HG03103 (cell line): Measurements from ENCODE around the gene SPOCK2.

ENCODE experiments used
- ATAC-seq: cut with Tn5 transposase; IDR thresholded peaks from one replicate; pipeline ENCODE4 v1.9.1; 2021; ENCODE audit warnings: low read depth; ENCODE audit not compliant: unreplicated experiment

The SPOCK2 gene

GRCh38 chr10:72090326-72090725, 2.0 kb upstream of the SPOCK2 start:
- ATAC-seq, result no peak

- no peak for ATAC-seq
These were observed 1.3 kb upstream of the SPOCK2 start for GRCh38 chr10:72089618-72090017.

- no peak for ATAC-seq
These were observed 681 bp upstream of the SPOCK2 start for GRCh38 chr10:72088889-72089575.

GRCh38 chr10:72087392-72087968, 871 bp downstream of the SPOCK2 start:
- ATAC-seq, result no peak

GRCh38 chr10:72086466-72087391, 1.6 kb downstream of the SPOCK2 start:
- no peak for ATAC-seq

- no peak for ATAC-seq
These were observed 2.4 kb downstream of the SPOCK2 start for GRCh38 chr10:72085864-72086465.

GRCh38 chr10:72085166-72085565, 3.2 kb downstream of the SPOCK2 start:
- ATAC-seq, result no peak

GRCh38 chr10:72083790-72084459, 4.4 kb downstream of the SPOCK2 start:
- ATAC-seq, result no peak

GRCh38 chr10:72082856-72083789, 5.2 kb downstream of the SPOCK2 start:
- no peak for ATAC-seq

- ATAC-seq, result no peak
These were observed 6.4 kb downstream of the SPOCK2 start for GRCh38 chr10:72081772-72082590.

- ATAC-seq, result no peak
These were observed 7.1 kb downstream of the SPOCK2 start for GRCh38 chr10:72081210-72081609.

GRCh38 chr10:72080042-72080975, 8.0 kb downstream of the SPOCK2 start:
- no peak for ATAC-seq

GRCh38 chr10:72079356-72079755, 9.0 kb downstream of the SPOCK2 start:
- ATAC-seq, result no peak

GRCh38 chr10:72077275-72077990, 10.9 kb downstream of the SPOCK2 start:
- no peak for ATAC-seq

- ATAC-seq, result no peak
These were observed 11.6 kb downstream of the SPOCK2 start for GRCh38 chr10:72076756-72077155.

GRCh38 chr10:72075376-72076115, 12.8 kb downstream of the SPOCK2 start:
- ATAC-seq, result no peak
